BLaER1 treated with 17β-estradiol and CSF1 and Interleukin-3, amounts not matched to agents 10 nM and 100 nM (cell line): ENCODE measurements around the gene AKR7A2.

Experiments used
- H3K27ac ChIP-seq, 11 experiments: shearing (Covaris generic); formaldehyde crosslinking; 2 replicates each; pipeline ENCODE4 v1.8.1; 2022
- H3K27me3 ChIP-seq, 11 experiments: shearing (Covaris generic); formaldehyde crosslinking; 2 replicates each; pipeline ENCODE4 v1.8.1; 2022
- H3K36me3 ChIP-seq, 11 experiments: shearing (Covaris generic); formaldehyde crosslinking; 2 replicates each; pipeline ENCODE4 v1.8.1; 2022
- H3K4me1 ChIP-seq, 10 experiments: shearing (Covaris generic); formaldehyde crosslinking; 2 replicates each; pipeline ENCODE4 v1.8.1; 2022
- H3K4me2 ChIP-seq, 11 experiments: shearing (Covaris generic); formaldehyde crosslinking; 2 replicates each; pipeline ENCODE4 v1.8.1; 2022
- H3K4me3 ChIP-seq, 10 experiments: shearing (Covaris generic); formaldehyde crosslinking; 2 replicates each; pipeline ENCODE4 v1.8.1; 2022
- H3K9ac ChIP-seq, 11 experiments: shearing (Covaris generic); formaldehyde crosslinking; 2 replicates each; pipeline ENCODE4 v1.8.1; 2022
- H3K9me3 ChIP-seq, 11 experiments: shearing (Covaris generic); formaldehyde crosslinking; replicated peaks in 1 of 11; 2 replicates each; pipeline ENCODE4 v1.8.1; 2022
- H4K20me1 ChIP-seq, 11 experiments: shearing (Covaris generic); formaldehyde crosslinking; 2 replicates each; pipeline ENCODE4 v1.8.1; 2022
- Cebpa-rat ChIP-seq, 11 experiments: shearing (Covaris generic); IDR thresholded peaks; 2 replicates each; pipeline ENCODE4 v1.8.1; 2022

AKR7A2 gene

GRCh38 chr1:19254416-19254815 lies 57.5 kb downstream of the AKR7A2 start:
- no peaks in the 10 kb centered on the region for H3K9me3 ChIP-seq
- H3K4me2 ChIP-seq = peak overlapping the region in 10 of 11 experiments; percentile 86 to 99 (median 96); a peak in 10 of 22 replicates
- H4K20me1 ChIP-seq = peaks cover 0 to 83% (median 71%) of the 10 kb centered on the region in 11 experiments; a peak in 18 of 22 replicates
- peak overlapping the region in 10 of 11 experiments; percentile 9 to 98 (median 94); a peak in 10 of 22 replicates for H3K9ac ChIP-seq
- H3K4me3 ChIP-seq = no peak overlapping the region; a peak in 1 of 20 replicates
- H3K36me3 ChIP-seq = peaks cover 47 to 72% (median 68%) of the 10 kb centered on the region in 11 experiments
- H3K27me3 ChIP-seq = no peaks in the 10 kb centered on the region
- H3K27ac ChIP-seq = no peak overlapping the region
- no peak for TF ChIP-seq Cebpa-rat (IDR thresholded peaks at IDR 0.05)
- peaks cover 31 to 82% (median 37%) of the 10 kb centered on the region in 10 experiments for H3K4me1 ChIP-seq
